Activated CD4-positive, alpha-beta T cell treated with anti-CD3 and anti-CD28 coated beads for 36 hours (primary cell): ENCODE data around the gene STON1. TPM values are rescaled to one million over a fixed set of nuclear protein-coding genes. Genes with fewer than 3 reads are reported as not detected.
"Not testable (repeated sequence)": the region's sequence is repeated elsewhere in the genome, so short reads cannot be mapped to it uniquely, and the experiment has no call there.

Experiments
- ATAC-seq: fragments of 200-7000 bp; cut with Tn5 transposase; one replicate; pipeline ENCODE4 v1.10.0; 2021; ENCODE audit warnings: mild to moderate bottlenecking, moderate library complexity
- CTCF ChIA-PET: fragments of 350-600 bp; sonication (Branson Sonifier 250); formaldehyde crosslinking; loops from one replicate; lab custom pipeline; 2021; ENCODE audit warnings: antibody characterized with exemption; lab: Charles Lee
- POLR2A ChIA-PET: fragments of 350-600 bp; sonication (Branson Sonifier 250); formaldehyde crosslinking; loops from one replicate; lab custom pipeline; 2021; ENCODE audit warnings: antibody characterized with exemption, inconsistent platforms; lab: Charles Lee
- DNase-seq: peaks from one replicate; pipeline ENCODE4 v3.0.0-alpha.2; 2020
- H3K27ac Mint-ChIP-seq: one replicate; pipeline ENCODE4 v1.8.0; 2021; ENCODE audit warnings: mixed read lengths
- H3K27me3 Mint-ChIP-seq: one replicate; pipeline ENCODE4 v1.8.0; 2021; ENCODE audit warnings: mixed read lengths
- H3K36me3 Mint-ChIP-seq: one replicate; pipeline ENCODE4 v1.8.0; 2021; ENCODE audit warnings: low read depth, mixed read lengths
- H3K4me1 Mint-ChIP-seq: one replicate; pipeline ENCODE4 v1.8.0; 2021; ENCODE audit warnings: mixed read lengths
- H3K4me3 Mint-ChIP-seq: one replicate; pipeline ENCODE4 v1.8.0; 2021; ENCODE audit warnings: mild to moderate bottlenecking, moderate library complexity, mixed read lengths
- H3K9me3 Mint-ChIP-seq: one replicate; pipeline ENCODE4 v1.8.0; 2021; ENCODE audit warnings: low read depth, mixed read lengths
- intact Hi-C, 2 experiments: fragments of 100-400 bp; cut with DNase I in 1 of 2; cut with micrococcal nuclease in 1 of 2; formaldehyde crosslinking; loops; one replicate each; pipeline versions ENCODE4 v1.14.2 to v1.15.1; 2022 to 2024; cut with DNase I, micrococcal nuclease
- total RNA-seq, 2 experiments: library from RNA; stranded (reverse); gene quantifications; one replicate each; pipeline ENCODE4 v1.2.3, GENCODE V29; 2021

The STON1 gene
- total RNA-seq, 2 experiments from 2014 or later, result 0.97 to 1.3 TPM

GRCh38 chr2:48600204-48600813 is 70.4 kb downstream of the STON1 start:
- no peak overlapping the region for H3K27ac Mint-ChIP-seq
- POLR2A ChIA-PET, result no interaction called here
- H3K27me3 Mint-ChIP-seq, result no peaks in the 10 kb centered on the region
- peak; percentile 10 for DNase-seq
- intact Hi-C loops, result loop anchor here in 1 of 2 experiments (2.0 to 10.0 kb wide), 4 partner anchors 194 to 1892 kb away; no protein-coding TSS in a partner anchor
- H3K4me1 Mint-ChIP-seq, result no peaks in the 10 kb centered on the region
- CTCF ChIA-PET, result interaction anchor here (0.6 to 1.1 kb wide), 7 partner anchors 8 to 1801 kb away, joined by 3 read pairs; no protein-coding TSS in a partner anchor
- no peaks in the 10 kb centered on the region for H3K36me3 Mint-ChIP-seq
- H3K4me3 Mint-ChIP-seq, result no peak overlapping the region
- no peaks in the 10 kb centered on the region for H3K9me3 Mint-ChIP-seq
- ATAC-seq, result no peak

- H3K4me3 Mint-ChIP-seq, result no peak overlapping the region
- no peaks in the 10 kb centered on the region for H3K27me3 Mint-ChIP-seq
- no peaks in the 10 kb centered on the region for H3K36me3 Mint-ChIP-seq
- DNase-seq, result no peak
- H3K9me3 Mint-ChIP-seq, result no peaks in the 10 kb centered on the region
- POLR2A ChIA-PET, result no interaction called here
- intact Hi-C loops, result loop anchor here in 1 of 2 experiments (2.0 to 10.0 kb wide), 4 partner anchors 194 to 1892 kb away; no protein-coding TSS in a partner anchor
- no peaks in the 10 kb centered on the region for H3K4me1 Mint-ChIP-seq
- no peak overlapping the region for H3K27ac Mint-ChIP-seq
- ATAC-seq, result no peak
- CTCF ChIA-PET, result interaction anchor here (0.9 to 1.1 kb wide), 5 partner anchors 8 to 1801 kb away, joined by 3 read pairs; no protein-coding TSS in a partner anchor
Measured at GRCh38 chr2:48600917-48601316, 71.0 kb downstream of the STON1 start.

GRCh38 chr2:48601349-48601748 is 71.4 kb downstream of the STON1 start:
- Mint-ChIP-seq H3K27me3 (no peaks in the 10 kb centered on the region), H3K4me1 (no peaks in the 10 kb centered on the region), H3K9me3 (no peaks in the 10 kb centered on the region), H3K36me3 (no peaks in the 10 kb centered on the region), H3K4me3 (no peak overlapping the region), H3K27ac (no peak overlapping the region)
- DNase-seq, result peak; percentile 38
- POLR2A ChIA-PET, result no interaction called here
- CTCF ChIA-PET, result interaction anchor here (1.0 to 1.1 kb wide), 2 partner anchors 12 to 1800 kb away, joined by 3 read pairs; no protein-coding TSS in a partner anchor
- no peak for ATAC-seq
- intact Hi-C loops, result loop anchor here in 1 of 2 experiments (2.0 to 10.0 kb wide), 4 partner anchors 193 to 1891 kb away; no protein-coding TSS in a partner anchor

- no peaks in the 10 kb centered on the region for H3K36me3 Mint-ChIP-seq
- no peaks in the 10 kb centered on the region for H3K4me1 Mint-ChIP-seq
- no peak for DNase-seq
- H3K27me3 Mint-ChIP-seq, result no peaks in the 10 kb centered on the region
- CTCF ChIA-PET, result interaction anchor here (0.5 to 1.5 kb wide), 3 partner anchors 10 to 979 kb away, joined by 3 to 5 read pairs (median 4); no protein-coding TSS in a partner anchor
- no peaks in the 10 kb centered on the region for H3K9me3 Mint-ChIP-seq
- intact Hi-C loops, result loop anchor here in 1 of 2 experiments (10.0 kb wide), 1 partner anchor 189 kb away; no protein-coding TSS in a partner anchor
- no peak for ATAC-seq
- H3K4me3 Mint-ChIP-seq, result no peak overlapping the region
- POLR2A ChIA-PET, result no interaction called here
- no peak overlapping the region for H3K27ac Mint-ChIP-seq
Measured at GRCh38 chr2:48605482-48606175, 75.7 kb downstream of the STON1 start.

DNA sequence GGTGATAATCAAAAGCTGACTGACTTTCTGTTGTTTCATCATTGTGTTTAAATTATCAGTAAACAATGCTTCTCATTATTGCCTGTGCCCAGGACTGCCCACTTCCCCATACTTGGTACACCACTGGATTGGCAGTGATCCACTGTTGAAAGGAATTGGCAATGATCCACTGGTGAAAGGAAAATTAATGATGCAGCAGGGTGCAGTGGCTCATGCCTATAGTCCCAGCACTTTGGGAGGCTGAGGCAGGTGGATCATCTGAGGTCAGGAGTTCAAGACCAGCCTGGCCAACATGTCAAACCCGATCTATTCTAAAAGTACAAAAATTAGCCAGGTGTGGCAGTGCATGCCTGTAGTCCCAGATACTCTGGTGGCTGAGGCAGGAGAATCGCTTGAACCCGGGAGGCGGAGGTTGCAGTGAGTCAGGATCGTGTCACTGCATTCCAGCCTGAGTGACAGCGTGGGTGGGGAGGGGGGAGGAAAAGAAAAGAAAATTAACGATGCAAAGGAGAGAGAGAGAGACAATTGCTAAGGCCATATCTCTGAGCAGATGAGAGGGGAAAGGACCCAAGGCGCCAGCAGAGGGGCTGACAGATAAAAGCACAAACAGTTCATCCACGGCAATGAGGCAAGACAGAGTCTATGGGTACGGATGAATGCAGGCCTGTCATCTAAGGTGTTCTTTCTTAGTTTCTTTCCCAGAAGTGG is 77.5 kb downstream of the STON1 start:
- Mint-ChIP-seq H3K27ac (no peak overlapping the region), H3K36me3 (no peaks in the 10 kb centered on the region), H3K4me3 (no peak overlapping the region), H3K4me1 (no peaks in the 10 kb centered on the region), H3K9me3 (no peaks in the 10 kb centered on the region), H3K27me3 (no peaks in the 10 kb centered on the region)
- DNase-seq (no peak), ATAC-seq (no peak)
- intact Hi-C loops, result loop anchor here in 1 of 2 experiments (10.0 kb wide), 1 partner anchor 187 kb away; no protein-coding TSS in a partner anchor
- POLR2A ChIA-PET, result no interaction called here
- CTCF ChIA-PET, result no interaction called here

DNA sequence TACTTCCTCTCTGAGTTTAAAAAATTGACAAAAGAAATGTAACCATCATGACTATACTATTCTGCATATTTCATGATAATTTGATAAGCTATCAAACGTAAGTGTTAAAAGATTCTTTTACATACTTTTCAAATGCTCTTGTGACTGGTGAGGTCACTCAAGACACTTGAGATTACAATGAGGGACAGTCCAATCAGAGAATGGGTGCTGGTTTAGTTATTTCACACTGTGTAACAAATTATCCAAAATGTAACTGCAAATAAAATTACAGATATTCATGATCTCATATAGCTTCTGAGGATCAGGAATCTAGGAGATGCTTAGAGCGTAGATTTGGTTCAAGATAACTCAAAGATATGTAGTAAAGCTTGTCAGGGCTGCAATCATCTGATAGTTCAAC is 83.3 kb downstream of the STON1 start:
- ChIA-PET POLR2A (no interaction called here), CTCF (interaction anchor here (1.0 to 1.1 kb wide), 2 partner anchors 13 to 24 kb away, joined by 3 to 5 read pairs; no protein-coding TSS in a partner anchor)
- Mint-ChIP-seq H3K27ac (no peak overlapping the region), H3K4me1 (no peaks in the 10 kb centered on the region), H3K27me3 (no peaks in the 10 kb centered on the region), H3K9me3 (peaks cover 3% of the 10 kb centered on the region), H3K4me3 (no peak overlapping the region), H3K36me3 (no peaks in the 10 kb centered on the region)
- intact Hi-C loops, result no loop called here
- DNase-seq, result no peak
- no peak for ATAC-seq

DNA sequence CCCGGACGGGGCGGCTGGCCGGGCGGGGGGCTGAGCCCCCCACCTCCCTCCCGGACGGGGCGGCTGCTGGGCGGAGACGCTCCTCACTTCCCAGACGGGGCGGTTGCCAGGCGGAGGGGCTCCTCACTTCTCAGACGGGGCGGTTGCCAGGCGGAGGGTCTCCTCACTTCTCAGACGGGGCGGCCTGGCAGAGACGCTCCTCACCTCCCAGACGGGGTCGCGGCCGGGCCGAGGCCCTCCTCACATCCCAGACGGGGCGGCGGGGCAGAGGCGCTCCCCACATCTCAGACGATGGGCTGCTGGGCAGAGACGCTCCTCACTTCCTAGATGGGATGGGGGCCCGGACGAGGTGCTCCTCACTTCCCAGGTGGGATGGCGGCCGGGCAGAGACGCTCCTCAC is 84.6 kb downstream of the STON1 start:
- POLR2A ChIA-PET, DNase-seq, H3K27ac Mint-ChIP-seq, H3K9me3 Mint-ChIP-seq, H3K4me3 Mint-ChIP-seq, H3K36me3 Mint-ChIP-seq, CTCF ChIA-PET, ATAC-seq, H3K4me1 Mint-ChIP-seq, intact Hi-C loops, H3K27me3 Mint-ChIP-seq: not testable (repeated sequence)

DNA sequence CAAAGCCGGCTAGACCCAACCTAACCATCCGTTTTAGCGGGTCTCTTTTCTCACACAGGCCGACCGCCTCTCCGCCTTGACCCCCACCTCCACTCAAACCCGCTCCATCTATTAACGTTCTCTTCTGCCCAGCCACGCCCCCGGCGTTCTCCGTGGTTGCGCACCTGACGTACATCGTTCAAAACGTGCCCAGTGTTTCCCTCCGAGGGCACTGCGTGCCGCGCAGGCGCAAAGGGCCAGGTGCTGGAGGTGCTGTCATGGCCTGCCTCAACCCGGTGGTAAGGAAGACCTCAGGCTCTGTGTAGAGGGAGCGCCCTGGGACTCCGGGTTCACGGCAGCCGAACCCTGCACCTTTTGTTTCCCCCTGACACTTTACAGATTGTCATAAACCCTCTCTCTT is 87.7 kb downstream of the STON1 start, which contains the start of gene GTF2A1L:
TSS of gene GTF2A1L (plus strand) at position 239 of the 400 bp plus-strand sequence. CDS start at position 258, 19 bp downstream.
- H3K27ac Mint-ChIP-seq, result no peak within 1 kb of the TSS
- ATAC-seq, result no peak
- H3K9me3 Mint-ChIP-seq, result peaks cover 3% of the 10 kb centered on the region
- DNase-seq, result no peak
- peaks cover 4% of the 10 kb centered on the region for H3K27me3 Mint-ChIP-seq
- POLR2A ChIA-PET, result no interaction called here
- intact Hi-C loops, result no loop called here
- no peaks in the 10 kb centered on the region for H3K36me3 Mint-ChIP-seq
- CTCF ChIA-PET, result no interaction called here
- H3K4me1 Mint-ChIP-seq, result no peaks in the 10 kb centered on the region
- no peak within 1 kb of the TSS for H3K4me3 Mint-ChIP-seq

DNA sequence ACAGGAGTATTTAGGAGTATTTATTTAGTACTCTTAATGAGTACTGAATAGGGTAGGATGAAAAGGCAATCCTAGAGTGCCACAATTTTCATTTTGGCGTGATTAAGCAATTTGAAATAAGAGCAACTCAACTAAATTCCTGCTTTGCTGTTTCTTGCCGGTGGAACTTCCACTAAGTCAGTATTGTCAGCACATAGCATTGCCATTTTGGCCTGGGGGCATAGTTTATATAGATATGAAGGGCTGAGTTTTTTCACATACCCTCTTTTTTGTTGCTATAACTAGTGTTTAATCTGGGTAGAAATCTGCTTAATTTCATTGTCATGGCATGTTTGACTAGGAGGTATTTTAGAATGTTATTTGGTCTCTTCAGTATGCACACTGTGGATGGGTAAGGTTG is 89.6 kb downstream of the STON1 start:
- ChIA-PET CTCF (no interaction called here), POLR2A (no interaction called here)
- ATAC-seq (no peak), DNase-seq (no peak)
- intact Hi-C loops, result no loop called here
- Mint-ChIP-seq H3K27ac (no peak overlapping the region), H3K27me3 (peaks cover 4% of the 10 kb centered on the region), H3K4me3 (no peak overlapping the region), H3K36me3 (no peaks in the 10 kb centered on the region), H3K9me3 (no peaks in the 10 kb centered on the region), H3K4me1 (no peaks in the 10 kb centered on the region)

- no peaks in the 10 kb centered on the region for H3K9me3 Mint-ChIP-seq
- DNase-seq (no peak), ATAC-seq (no peak)
- intact Hi-C loops, result no loop called here
- peaks cover 4% of the 10 kb centered on the region for H3K27me3 Mint-ChIP-seq
- H3K36me3 Mint-ChIP-seq, result no peaks in the 10 kb centered on the region
- ChIA-PET POLR2A (no interaction called here), CTCF (no interaction called here)
- no peaks in the 10 kb centered on the region for H3K4me1 Mint-ChIP-seq
- no peak overlapping the region for H3K27ac Mint-ChIP-seq
- H3K4me3 Mint-ChIP-seq, result no peak overlapping the region
Measured at GRCh38 chr2:48620604-48621003, 90.7 kb downstream of the STON1 start.

GRCh38 chr2:48622691-48623090 is 92.7 kb downstream of the STON1 start:
- H3K9me3 Mint-ChIP-seq, H3K27me3 Mint-ChIP-seq, intact Hi-C loops, H3K36me3 Mint-ChIP-seq, H3K4me3 Mint-ChIP-seq, H3K27ac Mint-ChIP-seq, CTCF ChIA-PET, DNase-seq, POLR2A ChIA-PET, H3K4me1 Mint-ChIP-seq, ATAC-seq: not testable (repeated sequence)
